NCI-H1105 (cell line): ENCODE data around the gene PHACTR4.
"Not testable (repeated sequence)": the region's sequence is repeated elsewhere in the genome, so short reads cannot be mapped to it uniquely, and the experiment has no call there.

Source experiments
- DNase-seq: peaks from one replicate; lab custom pipeline; 2025; lab: John Stamatoyannopoulos, UW

PHACTR4 gene

DNA sequence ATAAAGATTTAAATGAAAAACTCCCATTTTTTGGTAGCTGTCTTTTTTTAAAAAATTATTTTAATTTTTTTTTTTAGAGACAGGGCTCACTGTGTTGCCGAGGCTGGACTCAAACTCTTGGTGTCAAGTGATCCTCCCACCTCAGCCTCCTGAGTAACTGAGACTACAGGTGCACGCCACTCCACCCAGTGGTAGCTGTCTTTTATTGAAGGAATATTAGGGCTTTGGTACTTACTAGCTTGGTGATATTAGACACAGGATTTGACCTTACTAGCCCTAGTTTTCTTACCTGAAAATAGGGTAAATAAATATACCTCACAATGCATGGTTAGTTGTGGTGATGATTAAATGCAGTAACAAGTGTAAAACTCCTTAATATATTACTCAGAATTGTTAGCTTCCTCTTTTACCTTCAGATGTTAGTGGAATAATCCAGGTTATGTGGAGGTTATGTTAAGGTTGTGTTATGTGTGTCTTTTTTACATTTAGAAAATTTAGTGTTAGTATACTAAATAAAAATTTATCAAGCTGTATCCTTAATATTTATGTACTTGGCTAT, 66.8 kb downstream of the PHACTR4 start:
- DNase-seq: no peak

DNA sequence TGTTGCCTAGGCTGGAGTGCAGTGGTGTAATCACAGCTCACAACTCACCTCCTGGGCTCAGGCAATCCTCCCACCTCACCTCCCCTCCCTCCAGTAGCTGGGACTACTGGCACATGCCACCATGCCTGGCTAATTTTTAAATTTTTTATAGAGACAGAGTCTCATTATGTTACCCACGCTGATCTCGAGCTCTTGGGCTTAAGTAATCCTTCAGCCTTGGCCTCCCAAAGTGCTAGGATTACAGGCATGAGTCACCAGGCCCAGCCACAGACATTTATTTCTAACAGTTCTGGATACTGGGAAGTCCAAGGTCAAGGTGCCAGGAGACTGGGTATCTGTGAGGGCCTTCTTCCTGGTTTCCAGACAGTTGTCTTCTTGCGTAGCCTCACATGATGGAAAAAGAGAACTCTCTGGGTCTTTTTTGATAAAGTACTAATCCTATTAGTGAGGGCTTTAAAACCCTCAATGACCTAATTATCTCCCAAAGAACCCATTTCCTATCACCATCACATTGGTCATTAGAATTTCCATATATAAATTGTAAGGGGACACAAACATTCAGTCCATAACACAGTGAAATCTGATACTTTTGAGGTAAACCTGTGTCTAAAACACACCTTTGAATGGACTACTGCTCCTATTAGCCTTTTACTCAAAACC, 67.9 kb downstream of the PHACTR4 start:
- DNase-seq: no peak

DNA sequence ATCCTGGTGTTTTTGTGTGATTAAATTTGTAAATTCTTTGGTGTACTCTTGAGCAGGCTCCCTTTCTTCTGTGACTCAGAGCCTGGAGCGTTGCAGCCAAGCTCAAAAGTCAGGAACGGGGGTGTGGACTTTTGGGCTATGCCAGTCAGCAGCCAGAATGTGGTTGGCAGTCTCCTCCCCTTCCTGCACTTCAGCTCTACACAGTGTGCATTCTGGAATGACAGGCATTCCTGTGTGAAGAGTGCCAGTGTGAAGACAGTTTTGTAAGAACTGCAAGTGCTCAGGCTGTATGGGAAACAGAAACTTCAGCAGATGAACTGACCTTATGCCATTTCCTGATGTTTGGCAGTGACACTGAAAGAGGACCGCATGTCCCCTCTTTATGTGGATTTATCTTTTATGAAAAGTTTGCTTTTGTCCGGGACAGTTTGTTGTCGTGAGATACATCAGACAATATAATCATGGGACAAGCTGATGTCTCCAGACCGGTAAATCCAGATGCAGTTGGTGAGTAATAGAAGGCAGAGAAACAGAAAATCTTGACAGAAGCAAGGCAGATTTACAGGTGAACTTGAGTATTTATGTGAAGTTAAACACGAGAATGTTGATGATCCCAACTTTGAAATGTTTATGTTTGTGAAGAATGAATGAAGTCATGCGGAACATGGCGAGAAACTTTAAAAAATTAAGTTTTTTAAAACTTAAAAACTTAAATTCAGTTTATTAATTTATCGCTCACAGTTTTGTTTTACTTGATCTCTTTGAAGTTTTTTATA, 68.6 kb downstream of the PHACTR4 start:
- no peak for DNase-seq

DNA sequence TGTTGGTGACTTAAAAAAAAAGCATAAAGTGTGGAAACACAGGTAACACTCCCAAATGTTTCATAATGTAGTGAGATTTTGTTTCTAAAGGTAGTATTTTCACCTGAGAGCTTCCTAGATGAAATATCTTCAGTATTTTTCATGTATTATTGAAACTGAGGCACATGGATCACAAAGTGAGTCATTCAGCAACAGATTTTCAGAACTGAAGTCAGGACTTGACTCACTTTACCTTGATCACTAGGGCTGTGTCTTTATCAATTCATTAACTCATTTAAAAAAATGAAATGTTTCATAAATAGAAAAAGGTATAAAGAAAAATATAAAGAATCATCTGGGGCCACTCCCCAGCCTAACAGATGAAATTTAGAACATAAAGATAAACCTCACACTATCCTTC, 69.8 kb downstream of the PHACTR4 start:
- DNase-seq: no peak

DNA sequence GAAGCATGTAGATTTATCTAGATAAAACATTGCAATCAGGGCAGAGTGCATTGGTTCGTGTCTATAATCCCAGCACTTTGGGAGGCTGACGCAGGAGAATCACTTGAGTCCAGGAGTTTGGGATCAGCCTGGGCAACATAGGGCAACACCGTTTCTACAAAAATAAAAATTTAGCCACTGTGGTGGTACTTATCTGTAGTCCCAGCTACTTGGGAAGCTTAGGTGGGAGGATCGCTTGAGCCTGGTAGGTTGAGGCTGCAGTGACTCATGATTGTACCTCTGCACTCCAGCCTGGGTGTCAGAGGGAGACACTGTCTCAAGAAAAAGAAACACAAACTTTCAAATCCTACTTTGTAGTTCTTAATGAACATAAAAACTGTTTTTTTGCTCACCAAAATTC, 72.1 kb downstream of the PHACTR4 start:
- DNase-seq: no peak

GRCh38 chr1:28443550-28443949, 74.0 kb downstream of the PHACTR4 start:
- no peak for DNase-seq

- DNase-seq: no peak
Measured at GRCh38 chr1:28447679-28448078, 78.1 kb downstream of the PHACTR4 start.

GRCh38 chr1:28448094-28448611, 78.6 kb downstream of the PHACTR4 start:
- DNase-seq: not testable (repeated sequence)

GRCh38 chr1:28449904-28450303, 80.4 kb downstream of the PHACTR4 start:
- no peak for DNase-seq

- DNase-seq: no peak
Measured at GRCh38 chr1:28450561-28450960, 81.0 kb downstream of the PHACTR4 start.

GRCh38 chr1:28451011-28451410, 81.5 kb downstream of the PHACTR4 start:
- no peak for DNase-seq

GRCh38 chr1:28456078-28456477, 86.5 kb downstream of the PHACTR4 start:
- DNase-seq: no peak

GRCh38 chr1:28457678-28458077, 88.1 kb downstream of the PHACTR4 start:
- DNase-seq: no peak

- DNase-seq: no peak
Measured at GRCh38 chr1:28458237-28459228, 89.0 kb downstream of the PHACTR4 start.

DNA sequence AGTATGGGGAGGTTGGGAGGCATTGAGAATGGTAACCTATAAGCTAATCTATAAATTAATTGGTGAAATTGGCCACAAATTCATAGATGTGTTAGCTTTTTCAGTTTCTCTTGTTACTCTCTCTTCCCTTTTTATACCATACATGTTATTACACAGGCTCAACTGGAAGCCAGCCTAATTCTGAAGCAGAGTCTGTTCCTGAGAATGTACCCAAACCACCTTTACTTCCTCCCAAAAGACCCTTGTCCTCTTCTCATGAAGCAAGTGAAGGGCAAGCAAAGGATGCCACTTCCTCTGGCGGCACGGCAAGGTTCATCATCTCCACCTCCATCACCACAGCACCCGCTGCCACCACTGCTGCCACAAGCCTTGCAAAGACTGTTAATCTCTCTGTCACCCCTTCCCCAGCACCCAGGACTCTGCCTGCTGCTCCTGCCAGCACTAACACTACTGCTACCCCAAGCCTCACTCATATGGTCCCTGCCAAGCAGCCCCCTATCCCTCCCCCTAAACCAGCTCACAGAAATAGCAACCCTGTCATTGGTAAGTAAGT, 96.8 kb downstream of the PHACTR4 start:
- no peak for DNase-seq

DNA sequence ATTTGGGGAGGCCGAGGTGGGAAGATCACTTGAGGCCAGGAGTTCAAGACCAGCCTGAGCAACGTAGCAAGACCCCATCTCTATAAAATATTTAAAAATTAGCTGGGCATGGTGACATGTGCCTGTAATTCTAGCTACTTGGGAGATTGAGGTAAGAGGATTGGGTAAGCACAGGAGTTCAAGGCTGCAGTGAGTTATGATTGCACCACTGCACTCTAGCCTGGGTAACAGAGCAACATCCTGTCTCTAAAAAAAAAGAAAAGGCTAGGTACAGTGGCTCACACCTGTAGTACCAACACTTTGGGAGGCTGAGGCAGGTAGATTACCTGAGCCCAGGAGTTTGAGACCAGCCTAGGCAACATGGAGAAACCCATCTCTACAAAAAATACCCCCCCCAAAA, 100.6 kb downstream of the PHACTR4 start:
- DNase-seq: no peak

- not testable (repeated sequence) for DNase-seq
Measured at GRCh38 chr1:28479497-28479896, 110.0 kb downstream of the PHACTR4 start.

- no peak for DNase-seq
Measured at GRCh38 chr1:28480308-28480707, 110.8 kb downstream of the PHACTR4 start.

DNA sequence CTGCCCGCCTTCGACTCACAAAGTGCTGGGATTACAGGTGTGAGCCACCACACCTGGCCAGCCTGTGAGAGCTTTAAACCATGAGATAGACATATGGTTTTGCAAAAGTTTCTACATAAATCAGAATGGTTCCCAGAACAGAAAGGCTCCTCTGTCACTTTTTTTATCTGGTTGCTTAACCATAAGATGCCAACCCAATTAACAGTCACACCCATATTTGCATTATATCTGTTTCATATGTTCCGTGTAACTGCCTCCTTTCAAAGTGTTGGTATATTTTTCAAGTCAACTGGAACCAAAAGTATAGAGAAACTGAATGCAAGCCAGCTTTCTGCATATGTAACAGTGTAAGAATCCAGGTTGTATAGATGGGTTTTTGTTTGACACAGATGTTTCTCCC, 112.6 kb downstream of the PHACTR4 start:
- DNase-seq: no peak

DNA sequence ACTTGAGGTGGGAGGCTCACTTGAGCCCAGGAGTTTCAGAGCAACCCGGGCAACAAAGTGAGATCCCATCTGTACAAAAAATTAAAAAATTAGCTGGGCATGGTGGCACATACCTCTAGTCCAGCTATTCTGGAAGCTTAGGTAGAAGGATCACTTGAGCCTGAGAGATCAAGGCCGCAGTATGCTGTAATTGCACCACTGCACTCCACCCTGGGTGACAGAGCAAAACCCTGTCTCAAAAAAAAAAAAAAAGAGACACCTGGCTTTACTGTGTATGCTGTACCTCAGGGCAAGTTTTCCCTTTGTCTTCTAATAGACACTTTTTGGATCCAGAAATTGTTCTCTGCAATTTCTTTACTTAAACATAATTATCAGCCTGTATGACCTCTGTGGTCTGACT, 113.2 kb downstream of the PHACTR4 start:
- DNase-seq: no peak

DNA sequence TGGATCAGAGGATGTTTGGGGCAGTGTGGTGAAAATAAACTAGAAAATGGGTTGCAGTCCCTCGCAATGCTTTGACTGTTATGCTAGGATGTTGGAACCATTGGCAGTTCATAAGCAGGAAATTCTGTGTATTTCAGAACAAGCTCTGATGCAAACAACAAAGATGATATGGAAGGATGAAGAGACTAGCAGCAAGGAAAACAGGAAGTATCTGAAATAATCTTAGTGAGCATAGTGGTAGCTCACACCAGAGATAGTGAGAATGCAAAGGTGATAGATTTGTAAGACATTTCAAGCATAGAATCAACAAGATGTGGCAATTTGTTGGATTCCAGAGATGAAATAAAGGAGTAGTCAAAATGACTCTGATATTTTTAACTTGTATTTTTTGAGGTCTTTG, 125.2 kb downstream of the PHACTR4 start:
- no peak for DNase-seq

DNA sequence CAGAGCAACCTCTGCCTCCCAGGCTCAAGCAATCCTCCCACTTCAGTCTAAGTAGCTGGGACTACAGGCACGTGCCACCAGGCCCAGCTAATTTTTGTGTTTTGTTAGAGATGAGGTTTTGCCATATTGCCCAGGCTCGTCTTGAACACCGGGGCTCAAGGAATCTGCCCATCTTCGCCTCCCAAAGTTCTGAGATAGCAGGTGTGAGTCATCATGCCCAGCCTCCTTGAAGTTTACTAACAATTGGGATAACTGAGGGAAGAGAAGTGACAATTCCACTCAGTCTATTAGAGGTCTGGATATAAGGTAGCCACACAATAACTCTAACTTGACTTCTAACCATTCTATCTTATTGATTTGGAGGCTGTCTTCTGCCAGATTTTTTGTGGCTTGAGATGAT, 130.0 kb downstream of the PHACTR4 start:
- DNase-seq: no peak
